GM18519 (cell line): ENCODE results near the gene IMMP2L.
"Not testable (repeated sequence)": the region's sequence is repeated elsewhere in the genome, so short reads cannot be mapped to it uniquely, and the experiment has no call there.

Experiments
- ATAC-seq: cut with Tn5 transposase; IDR thresholded peaks from one replicate; pipeline ENCODE4 v1.9.1; 2021; ENCODE audit warnings: mild to moderate bottlenecking, moderate library complexity; ENCODE audit not compliant: unreplicated experiment, low FRiP score

IMMP2L gene

GRCh38 chr7:111561904-111562732 is at the start of gene IMMP2L:
Gene IMMP2L, minus strand, starts transcription at chr7:111562492.
- peak; percentile 70 for ATAC-seq

- not testable (repeated sequence) for ATAC-seq
Observed at GRCh38 chr7:111609483-111610254, 47.4 kb upstream of the IMMP2L start.

GRCh38 chr7:111607621-111608020 is 45.3 kb upstream of the IMMP2L start:
- ATAC-seq: no peak

- ATAC-seq: no peak
Observed at GRCh38 chr7:111605246-111605645, 43.0 kb upstream of the IMMP2L start.

GRCh38 chr7:111600091-111600490 is 37.8 kb upstream of the IMMP2L start:
- ATAC-seq: no peak

- no peak for ATAC-seq
Observed at GRCh38 chr7:111595780-111596179, 33.5 kb upstream of the IMMP2L start.

- ATAC-seq: no peak
Observed at GRCh38 chr7:111594602-111595001, 32.3 kb upstream of the IMMP2L start.

GRCh38 chr7:111593343-111593742 is 31.1 kb upstream of the IMMP2L start:
- ATAC-seq: no peak

GRCh38 chr7:111588065-111588433 is 25.8 kb upstream of the IMMP2L start:
- peak; percentile 72 for ATAC-seq

- no peak for ATAC-seq
Observed at GRCh38 chr7:111587410-111588064, 25.2 kb upstream of the IMMP2L start.

GRCh38 chr7:111586711-111587409 is 24.6 kb upstream of the IMMP2L start:
- ATAC-seq: no peak

GRCh38 chr7:111581784-111582488 is 19.6 kb upstream of the IMMP2L start:
- not testable (repeated sequence) for ATAC-seq

- not testable (repeated sequence) for ATAC-seq
Observed at GRCh38 chr7:111581207-111581606, 18.9 kb upstream of the IMMP2L start.

- ATAC-seq: no peak
Observed at GRCh38 chr7:111578754-111579153, 16.5 kb upstream of the IMMP2L start.

- ATAC-seq: no peak
Observed at GRCh38 chr7:111571720-111572119, 9.4 kb upstream of the IMMP2L start.

GRCh38 chr7:111568870-111569462 is 6.7 kb upstream of the IMMP2L start:
- peak; percentile 76 for ATAC-seq

GRCh38 chr7:111568419-111568818 is 6.1 kb upstream of the IMMP2L start:
- ATAC-seq: peak; percentile 19

- ATAC-seq: no peak
Observed at GRCh38 chr7:111564078-111564477, 1.8 kb upstream of the IMMP2L start.

GRCh38 chr7:111561654-111561903 is 713 bp downstream of the IMMP2L start:
- no peak for ATAC-seq
